Activated gamma-delta T cell treated with Interleukin-2 at 50 U/mL for 16 hours (primary cell): ENCODE measurements around the gene NUBP2.

Experiments used
- DNase-seq: peaks from one replicate; pipeline ENCODE4 v3.0.0-alpha.2; 2020

Gene NUBP2

DNA sequence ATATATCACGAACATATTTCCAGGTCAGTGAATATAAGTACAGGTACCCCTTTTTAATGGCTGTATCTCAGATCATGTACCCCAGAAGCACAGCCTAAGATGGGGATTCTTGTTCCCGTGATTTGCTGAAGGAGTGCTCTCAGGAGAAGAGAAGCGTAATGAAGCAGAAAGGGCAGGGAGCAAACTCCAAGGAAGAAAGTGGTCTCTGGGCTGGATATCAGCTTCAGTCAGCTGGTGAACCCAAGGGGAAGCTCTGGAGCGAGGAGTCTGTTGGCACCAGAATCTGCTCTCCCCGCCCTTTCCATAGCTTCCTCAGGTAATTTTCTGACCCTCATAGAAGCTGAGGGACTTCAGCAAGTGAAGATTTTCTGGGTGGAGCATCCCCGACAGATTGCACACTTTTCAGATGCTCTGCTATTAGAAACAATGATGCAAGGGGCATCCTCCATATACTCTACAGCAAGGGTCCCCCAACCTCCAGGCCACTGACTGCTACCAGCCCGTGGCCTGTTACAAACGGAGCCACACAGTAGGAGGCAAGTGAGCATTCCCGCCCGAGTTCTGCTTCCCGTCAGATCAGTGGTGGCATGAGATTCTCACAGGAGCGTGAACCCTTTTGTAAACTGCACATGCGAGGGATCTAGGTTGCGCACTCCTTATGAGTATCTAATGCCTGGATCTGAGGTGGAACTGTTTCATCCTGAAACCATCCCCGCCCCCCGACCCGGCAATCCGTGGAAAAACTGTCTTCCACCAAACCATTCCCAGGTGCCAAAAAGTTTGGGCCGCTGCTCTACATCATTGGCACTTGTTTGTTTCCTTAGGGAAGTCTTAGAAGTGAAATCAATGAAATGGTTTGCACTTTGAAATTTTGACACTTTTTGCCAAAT lies 48.7 kb downstream of the NUBP2 start:
- DNase-seq, result no peak

DNA sequence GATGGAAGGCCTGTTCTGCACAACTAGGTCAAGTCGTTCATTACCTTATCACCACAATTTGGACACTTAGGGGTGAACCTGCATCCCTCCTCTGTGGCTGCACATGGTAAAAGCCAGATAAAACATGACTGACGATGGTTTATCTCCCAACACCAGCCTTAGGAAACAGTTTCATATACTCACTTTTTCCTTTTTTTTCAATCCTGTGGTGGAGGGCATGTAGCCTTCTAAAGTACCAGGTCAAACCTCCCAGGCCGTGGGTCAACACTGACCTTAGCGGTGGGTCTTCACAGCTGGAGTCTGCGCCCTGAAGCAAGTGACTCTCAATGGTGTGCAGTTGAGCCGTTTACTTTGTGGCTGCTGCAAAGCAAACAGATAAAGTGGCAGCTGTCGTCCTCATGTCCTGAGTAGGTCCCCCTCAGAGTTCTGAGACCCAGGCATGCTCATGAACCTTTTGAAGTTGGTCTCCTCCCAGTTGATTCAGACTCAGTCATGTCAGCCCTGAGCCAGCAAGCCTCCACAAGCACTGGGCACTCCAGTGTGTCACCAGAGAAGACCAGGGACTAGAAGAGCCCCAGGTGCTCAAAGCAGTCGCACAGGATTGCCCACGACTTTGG lies 50.2 kb downstream of the NUBP2 start:
- DNase-seq, result no peak

GRCh38 chr16:1834096-1834495 lies 51.3 kb downstream of the NUBP2 start:
- DNase-seq, result no peak
